Kidney (tissue), 14 donors: ENCODE results near the gene MYL5. TPM values are rescaled to one million over a fixed set of nuclear protein-coding genes. Genes with fewer than 3 reads are reported as not detected.

Experiments used
- DNase-seq, 5 donors: peaks; one replicate each; pipeline ENCODE4 v3.0.0-alpha.2; 2013 to 2020
- FAIRE-seq: peaks from 2 replicates; lab custom pipeline; 2012; peaks lifted over from hg19 to GRCh38; lab: Jason Lieb, UNC
- H3K27ac ChIP-seq, 2 donors: one replicate each; pipeline ENCODE4 v1.7.0; 2013; ENCODE audit warnings: low read depth in 2 of 2, low read length in 2 of 2, inconsistent platforms in 1 of 2
- H3K27me3 ChIP-seq: one replicate; pipeline ENCODE4 v1.7.1; 2013; ENCODE audit warnings: low read length, inconsistent platforms; ENCODE audit not compliant: control insufficient read depth, insufficient read depth
- H3K36me3 ChIP-seq, 3 donors: one replicate each; pipeline versions ENCODE4 v1.7.0 to v1.7.1; 2013; ENCODE audit warnings: low read length in 3 of 3, control low read depth in 1 of 3, inconsistent platforms in 1 of 3; ENCODE audit not compliant: insufficient read depth in 3 of 3, control insufficient read depth in 2 of 3
- H3K4me1 ChIP-seq, 3 donors: one replicate each; pipeline versions ENCODE4 v1.7.0 to v1.7.1; 2013; ENCODE audit warnings: low read length in 3 of 3, inconsistent platforms in 1 of 3, low read depth in 1 of 3; ENCODE audit not compliant: control insufficient read depth in 2 of 3, insufficient read depth in 2 of 3
- H3K4me3 ChIP-seq, 3 donors: one replicate each; pipeline versions ENCODE4 v1.7.0 to v1.8.1; 2013; ENCODE audit warnings: low read length in 3 of 3, control low read depth in 1 of 3, inconsistent platforms in 1 of 3
- H3K9ac ChIP-seq, 3 donors: one replicate each; pipeline versions ENCODE4 v1.7.0 to v1.7.1; 2013; ENCODE audit warnings: low read length in 3 of 3, control low read depth in 1 of 3, inconsistent platforms in 1 of 3
- H3K9me3 ChIP-seq, 3 donors: one replicate each; pipeline versions ENCODE4 v1.7.0 to v1.7.1; 2013; ENCODE audit warnings: low read length in 3 of 3, control low read depth in 1 of 3, inconsistent platforms in 1 of 3; ENCODE audit not compliant: control insufficient read depth in 2 of 3, insufficient read depth in 1 of 3
- intact Hi-C: fragments of 100-400 bp; cut with DNase I; formaldehyde crosslinking; loops from one replicate; pipeline ENCODE4 v1.11.1; 2022
- polyA plus RNA-seq: library from polyadenylated mRNA; stranded (reverse); fragments of 350-450 nt; fragmentation: Illumina TruSeq; extraction: RNeasy Lipid Tissue Mini Kit (QIAGEN cat#74804); gene quantifications from one replicate; pipeline ENCODE4 v1.2.3, GENCODE V29; 2014; ENCODE audit warnings: low read depth, low replicate concordance; ENCODE audit not compliant: insufficient read depth
- total RNA-seq: library from RNA; stranded (reverse); fragmentation: NEBNext Ultra II Directional; extraction: Animal tissue kit (Norgen Biotek cat#: 25700); gene quantifications from one replicate; pipeline ENCODE4 v1.2.1, GENCODE V29; 2021
- TF ChIP-seq, protein P1 (sequence below): IDR thresholded peaks from 3 replicates; pipeline ENCODE4 v1.5.1; 2012; ENCODE audit warnings: mild to moderate bottlenecking, moderate library complexity, borderline replicate concordance; ENCODE audit not compliant: insufficient read depth; ENCODE audit errors: extremely low read depth
- donor health status: control.
- donor health status: control.
- donor health status: control.
- donor health status: control.
- donor health status: control.
- donor health status: DM: yes; HTN: yes; CAD: no.
- donor health status: Normal renal cell carcinoma (clear cell type).

MYL5 gene
- total and polyA plus RNA-seq, 2 donors from 2014 or later: 17.9 to 29.6 TPM

DNA sequence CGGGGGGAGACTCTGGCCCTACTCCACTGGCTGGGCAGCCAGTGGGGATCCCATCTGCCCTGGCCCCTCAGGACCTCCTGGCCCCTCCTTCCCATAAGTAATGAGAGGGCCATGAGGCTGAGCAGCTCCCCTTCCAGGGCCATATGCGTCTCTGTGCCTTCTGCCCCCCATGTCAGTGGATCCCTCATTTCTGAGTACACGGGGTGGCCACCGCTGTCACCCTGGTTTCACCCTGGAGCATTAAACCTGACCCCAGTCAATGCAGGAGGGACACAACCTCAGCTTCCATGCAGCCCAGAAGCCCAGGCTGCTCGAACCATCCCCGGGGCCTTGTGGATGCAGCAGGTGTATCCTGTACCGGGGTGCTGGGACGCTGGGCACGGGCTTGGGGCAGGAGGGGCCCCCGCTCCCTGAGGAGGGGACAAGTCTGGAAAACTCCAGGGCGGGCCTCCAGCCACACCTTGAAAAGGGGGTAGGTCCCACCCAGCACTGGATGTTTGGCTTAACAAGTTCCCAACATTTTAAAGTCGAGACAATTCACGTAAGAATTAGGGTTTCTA lies 24.5 kb upstream of the MYL5 start:
- no peaks in the 10 kb centered on the region for H3K4me1 ChIP-seq
- H3K9ac ChIP-seq: no peak overlapping the region
- no peak overlapping the region for H3K27ac ChIP-seq
- H3K4me3 ChIP-seq: no peak overlapping the region
- FAIRE-seq: no peak
- no peaks in the 10 kb centered on the region for H3K9me3 ChIP-seq
- TF ChIP-seq, protein P1, sequence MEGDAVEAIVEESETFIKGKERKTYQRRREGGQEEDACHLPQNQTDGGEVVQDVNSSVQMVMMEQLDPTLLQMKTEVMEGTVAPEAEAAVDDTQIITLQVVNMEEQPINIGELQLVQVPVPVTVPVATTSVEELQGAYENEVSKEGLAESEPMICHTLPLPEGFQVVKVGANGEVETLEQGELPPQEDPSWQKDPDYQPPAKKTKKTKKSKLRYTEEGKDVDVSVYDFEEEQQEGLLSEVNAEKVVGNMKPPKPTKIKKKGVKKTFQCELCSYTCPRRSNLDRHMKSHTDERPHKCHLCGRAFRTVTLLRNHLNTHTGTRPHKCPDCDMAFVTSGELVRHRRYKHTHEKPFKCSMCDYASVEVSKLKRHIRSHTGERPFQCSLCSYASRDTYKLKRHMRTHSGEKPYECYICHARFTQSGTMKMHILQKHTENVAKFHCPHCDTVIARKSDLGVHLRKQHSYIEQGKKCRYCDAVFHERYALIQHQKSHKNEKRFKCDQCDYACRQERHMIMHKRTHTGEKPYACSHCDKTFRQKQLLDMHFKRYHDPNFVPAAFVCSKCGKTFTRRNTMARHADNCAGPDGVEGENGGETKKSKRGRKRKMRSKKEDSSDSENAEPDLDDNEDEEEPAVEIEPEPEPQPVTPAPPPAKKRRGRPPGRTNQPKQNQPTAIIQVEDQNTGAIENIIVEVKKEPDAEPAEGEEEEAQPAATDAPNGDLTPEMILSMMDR: no peak
- intact Hi-C loops: no loop called here
- DNase-seq: peak in 2 of 5 donors; percentile 46 to 58
- no peaks in the 10 kb centered on the region for H3K36me3 ChIP-seq
- no peaks in the 10 kb centered on the region for H3K27me3 ChIP-seq

DNA sequence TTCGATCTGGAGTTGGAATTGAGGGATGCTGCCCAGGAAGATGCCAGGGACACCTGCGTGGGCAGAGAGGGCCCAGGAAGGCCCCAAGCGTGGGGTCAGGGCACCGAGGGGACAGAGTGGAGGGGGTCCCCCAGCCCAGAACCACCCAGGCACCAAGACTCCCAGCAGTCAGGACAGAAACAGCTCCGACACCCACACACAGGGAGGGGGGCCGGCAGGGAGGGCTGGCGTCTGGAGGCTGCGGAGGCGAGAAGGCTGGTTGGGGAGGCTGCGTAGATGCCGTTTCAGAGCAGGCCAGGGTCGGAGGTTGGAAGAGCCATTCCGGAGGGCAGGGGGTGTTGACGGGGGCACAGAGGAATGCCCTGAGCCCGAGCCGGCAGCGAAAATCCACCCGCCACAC lies 23.9 kb upstream of the MYL5 start:
- H3K4me3 ChIP-seq: no peak overlapping the region
- TF ChIP-seq, protein P1: no peak
- no peaks in the 10 kb centered on the region for H3K9me3 ChIP-seq
- peak in 2 of 5 donors; percentile 52 to 57 for DNase-seq
- H3K4me1 ChIP-seq: no peaks in the 10 kb centered on the region
- no peak overlapping the region for H3K9ac ChIP-seq
- no peak for FAIRE-seq
- intact Hi-C loops: no loop called here
- no peaks in the 10 kb centered on the region for H3K36me3 ChIP-seq
- H3K27ac ChIP-seq: no peak overlapping the region
- H3K27me3 ChIP-seq: no peaks in the 10 kb centered on the region

DNA sequence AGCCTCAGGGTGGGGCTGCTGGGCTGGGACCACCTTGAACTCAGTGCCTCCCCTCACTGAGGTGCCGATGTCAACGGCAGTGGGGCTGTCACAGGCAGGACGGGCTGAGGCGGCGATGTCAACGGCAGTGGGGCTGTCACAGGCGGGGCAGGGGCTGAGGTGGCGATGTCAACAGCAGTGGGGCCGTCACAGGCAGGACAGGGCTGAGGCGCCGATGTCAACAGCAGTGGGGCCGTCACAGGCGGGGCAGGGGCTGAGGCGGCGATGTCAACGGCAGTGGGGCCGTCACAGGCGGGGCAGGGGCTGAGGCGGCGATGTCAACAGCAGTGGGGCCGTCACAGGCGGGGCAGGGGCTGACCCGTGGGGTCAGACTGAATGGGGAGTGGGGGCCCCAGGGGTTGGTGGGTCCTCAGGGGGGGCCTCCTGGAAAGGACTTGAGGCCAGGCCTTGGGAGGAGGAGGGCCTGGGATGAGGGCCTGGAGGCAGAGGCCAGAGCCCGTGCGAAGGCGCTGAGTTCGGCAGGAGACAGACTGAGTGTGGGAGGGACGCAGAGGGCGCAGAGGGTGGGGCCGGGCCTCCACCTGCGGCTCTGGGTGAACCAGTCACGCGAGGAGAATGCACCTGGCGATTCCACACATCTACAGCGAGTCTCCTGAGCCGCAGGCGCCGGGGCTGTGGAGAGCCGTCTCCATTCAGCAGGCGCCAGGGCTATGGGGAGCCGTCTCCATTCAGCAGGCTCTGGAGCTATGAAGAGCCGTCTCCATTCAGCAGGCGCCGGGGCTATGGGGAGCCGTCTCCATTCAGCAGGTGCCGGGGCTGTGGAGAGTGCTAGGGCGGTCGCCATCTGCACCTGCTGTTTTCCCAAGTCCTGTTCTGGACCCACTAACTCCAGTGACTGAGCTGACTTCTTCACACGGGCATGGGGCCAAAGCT lies 23.1 kb upstream of the MYL5 start:
- Histone ChIP-seq H3K9me3 (no peaks in the 10 kb centered on the region), H3K4me3 (no peak overlapping the region), H3K27ac (no peak overlapping the region), H3K27me3 (no peaks in the 10 kb centered on the region), H3K36me3 (no peaks in the 10 kb centered on the region), H3K4me1 (no peaks in the 10 kb centered on the region), H3K9ac (no peak overlapping the region)
- TF ChIP-seq, protein P1: no peak
- FAIRE-seq (no peak), DNase-seq (peak in 4 of 5 donors; percentile 61 to 73 (median 66))
- intact Hi-C loops: no loop called here
